ENCODE measurements around the gene MBD4.

MBD4 gene

GRCh38 chr3:129475863-129476262 lies 36.1 kb upstream of the MBD4 start:
- Histone ChIP-seq H3K9me2 (ENCODE audit: low read depth, low read length) (no peaks in the 10 kb centered on the region), H3K27me3 (ENCODE audit: insufficient read depth, low read length) (no peaks in the 10 kb centered on the region), H4K20me1 (ENCODE audit: insufficient read depth, low read length) (no peaks in the 10 kb centered on the region), H3K4me1 (ENCODE audit: insufficient read depth, low read length, severe bottlenecking) (no peaks in the 10 kb centered on the region), H3K79me2 (ENCODE audit: insufficient read depth, low read length) (no peaks in the 10 kb centered on the region), H3K36me3 (ENCODE audit: insufficient read depth, low read length) (0 out of 2 replicates have a peak, but pooled peaks cover 5% of the 10 kb centered on the region), H3K4me3 (ENCODE audit: low read depth, low read length, poor library complexity, severe bottlenecking) (no peak overlapping the region), H3K27ac (ENCODE audit: low read depth, low read length, poor library complexity, severe bottlenecking) (no peak overlapping the region), H3K9ac (ENCODE audit: low read length) (no peak overlapping the region), H2AFZ (ENCODE audit: low read length) (no peak overlapping the region), H3K4me2 (ENCODE audit: low read length) (no peak overlapping the region), H3K9me3 (ENCODE audit: low read length) (no peaks in the 10 kb centered on the region), H3F3A (ENCODE audit: insufficient read depth, low read length) (no peaks in the 10 kb centered on the region)
- no peak for TF ChIP-seq EZH2 (IDR thresholded peaks at IDR 0.05; ENCODE audit: borderline replicate concordance, low read length)
- TF ChIP-seq, protein P1, sequence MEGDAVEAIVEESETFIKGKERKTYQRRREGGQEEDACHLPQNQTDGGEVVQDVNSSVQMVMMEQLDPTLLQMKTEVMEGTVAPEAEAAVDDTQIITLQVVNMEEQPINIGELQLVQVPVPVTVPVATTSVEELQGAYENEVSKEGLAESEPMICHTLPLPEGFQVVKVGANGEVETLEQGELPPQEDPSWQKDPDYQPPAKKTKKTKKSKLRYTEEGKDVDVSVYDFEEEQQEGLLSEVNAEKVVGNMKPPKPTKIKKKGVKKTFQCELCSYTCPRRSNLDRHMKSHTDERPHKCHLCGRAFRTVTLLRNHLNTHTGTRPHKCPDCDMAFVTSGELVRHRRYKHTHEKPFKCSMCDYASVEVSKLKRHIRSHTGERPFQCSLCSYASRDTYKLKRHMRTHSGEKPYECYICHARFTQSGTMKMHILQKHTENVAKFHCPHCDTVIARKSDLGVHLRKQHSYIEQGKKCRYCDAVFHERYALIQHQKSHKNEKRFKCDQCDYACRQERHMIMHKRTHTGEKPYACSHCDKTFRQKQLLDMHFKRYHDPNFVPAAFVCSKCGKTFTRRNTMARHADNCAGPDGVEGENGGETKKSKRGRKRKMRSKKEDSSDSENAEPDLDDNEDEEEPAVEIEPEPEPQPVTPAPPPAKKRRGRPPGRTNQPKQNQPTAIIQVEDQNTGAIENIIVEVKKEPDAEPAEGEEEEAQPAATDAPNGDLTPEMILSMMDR (IDR thresholded peaks at IDR 0.05; ENCODE audit: low read length), result no peak

DNA sequence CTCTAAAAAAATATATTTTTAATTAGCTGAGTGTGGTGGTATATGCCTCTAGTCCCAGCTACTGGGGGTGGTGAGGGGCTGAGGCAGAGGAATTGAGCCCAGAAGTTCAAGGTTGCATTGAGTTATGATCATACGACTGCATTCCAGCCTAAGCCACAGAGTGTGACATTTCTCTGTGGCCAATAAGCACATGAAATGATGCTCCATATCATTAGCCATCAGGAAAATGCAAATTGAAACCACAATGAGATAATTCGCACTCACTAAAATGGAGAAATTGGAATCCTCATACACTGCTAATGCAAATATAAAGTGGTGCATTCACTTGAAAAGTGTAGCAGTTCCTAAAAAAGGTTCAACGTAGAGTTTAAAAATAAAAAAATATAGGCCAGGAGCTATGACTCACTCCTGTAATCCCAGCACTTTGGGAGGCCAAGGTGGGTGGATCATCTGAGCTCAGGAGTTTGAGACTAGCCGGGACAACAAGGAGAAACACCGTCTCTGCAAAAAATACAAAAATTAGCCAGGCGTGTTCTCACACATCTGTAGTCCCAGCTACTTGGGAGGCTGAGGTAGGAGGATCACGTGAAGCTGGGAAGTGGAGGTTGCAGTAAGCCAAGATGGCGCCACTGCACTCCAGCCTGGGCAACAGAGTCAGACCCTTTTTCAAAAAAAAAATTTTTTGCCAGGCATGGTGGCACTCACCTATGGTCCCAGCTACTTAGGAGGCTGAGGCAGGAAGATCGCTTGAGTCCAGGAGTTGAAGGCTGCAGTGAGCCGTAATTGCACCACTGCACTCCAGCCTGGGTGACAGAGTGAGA lies 35.4 kb upstream of the MBD4 start:
- TF ChIP-seq, protein P1 (IDR thresholded peaks at IDR 0.05; ENCODE audit: low read length), result no peak
- TF ChIP-seq EZH2 (IDR thresholded peaks at IDR 0.05; ENCODE audit: borderline replicate concordance, low read length), result no peak
- Histone ChIP-seq H3K4me3 (ENCODE audit: low read depth, low read length, poor library complexity, severe bottlenecking) (no peak overlapping the region), H4K20me1 (ENCODE audit: insufficient read depth, low read length) (no peaks in the 10 kb centered on the region), H3K9me3 (ENCODE audit: low read length) (no peaks in the 10 kb centered on the region), H3K4me1 (ENCODE audit: insufficient read depth, low read length, severe bottlenecking) (no peaks in the 10 kb centered on the region), H3K9me2 (ENCODE audit: low read depth, low read length) (no peaks in the 10 kb centered on the region), H3F3A (ENCODE audit: insufficient read depth, low read length) (no peaks in the 10 kb centered on the region), H3K4me2 (ENCODE audit: low read length) (no peak overlapping the region), H3K79me2 (ENCODE audit: insufficient read depth, low read length) (no peaks in the 10 kb centered on the region), H3K9ac (ENCODE audit: low read length) (no peak overlapping the region), H3K27me3 (ENCODE audit: insufficient read depth, low read length) (no peaks in the 10 kb centered on the region), H3K36me3 (ENCODE audit: insufficient read depth, low read length) (0 out of 2 replicates have a peak, but pooled peaks cover 5% of the 10 kb centered on the region), H2AFZ (ENCODE audit: low read length) (no peak overlapping the region), H3K27ac (ENCODE audit: low read depth, low read length, poor library complexity, severe bottlenecking) (no peak overlapping the region)

- TF ChIP-seq, protein P1 (IDR thresholded peaks at IDR 0.05; ENCODE audit: low read length), result no peak
- TF ChIP-seq EZH2 (IDR thresholded peaks at IDR 0.05; ENCODE audit: borderline replicate concordance, low read length), result no peak
- Histone ChIP-seq H3K36me3 (ENCODE audit: insufficient read depth, low read length) (0 out of 2 replicates have a peak, but pooled peaks cover 5% of the 10 kb centered on the region), H3K9ac (ENCODE audit: low read length) (no peak overlapping the region), H3F3A (ENCODE audit: insufficient read depth, low read length) (no peaks in the 10 kb centered on the region), H2AFZ (ENCODE audit: low read length) (no peak overlapping the region), H3K4me3 (ENCODE audit: low read depth, low read length, poor library complexity, severe bottlenecking) (no peak overlapping the region), H3K4me2 (ENCODE audit: low read length) (no peak overlapping the region), H3K9me3 (ENCODE audit: low read length) (no peaks in the 10 kb centered on the region), H3K4me1 (ENCODE audit: insufficient read depth, low read length, severe bottlenecking) (no peaks in the 10 kb centered on the region), H4K20me1 (ENCODE audit: insufficient read depth, low read length) (no peaks in the 10 kb centered on the region), H3K79me2 (ENCODE audit: insufficient read depth, low read length) (no peaks in the 10 kb centered on the region), H3K27me3 (ENCODE audit: insufficient read depth, low read length) (no peaks in the 10 kb centered on the region), H3K27ac (ENCODE audit: low read depth, low read length, poor library complexity, severe bottlenecking) (no peak overlapping the region), H3K9me2 (ENCODE audit: low read depth, low read length) (no peaks in the 10 kb centered on the region)
These were observed 34.0 kb upstream of the MBD4 start for GRCh38 chr3:129473769-129474152.
